Measurements from ENCODE around the gene UBE3B. TPM values are rescaled to one million over a fixed set of nuclear protein-coding genes. Genes with fewer than 3 reads are reported as not detected.

Gene UBE3B
- total RNA-seq, 1 experiment from 2014 or later = 48.0 TPM

DNA sequence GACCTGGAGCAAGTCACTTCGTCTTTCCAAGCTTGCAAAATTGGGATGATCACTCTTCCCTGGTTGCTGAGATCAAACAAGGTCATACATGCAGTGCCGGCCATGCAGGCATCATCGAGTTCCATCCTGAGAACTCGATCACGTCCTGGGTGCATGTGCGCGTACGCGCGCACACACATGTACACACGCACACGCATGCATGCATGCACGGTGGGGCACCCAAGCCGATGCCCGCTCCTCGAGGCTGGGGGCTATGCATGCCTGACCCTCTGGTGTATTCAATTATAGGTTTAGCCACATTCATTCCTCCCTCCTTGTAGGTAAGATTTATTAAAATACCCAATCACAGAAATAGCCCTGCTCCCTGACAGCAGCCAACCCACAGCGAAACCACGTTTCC lies 69.9 kb downstream of the UBE3B start:
- no peaks in the 10 kb centered on the region for H4K20me1 ChIP-seq (ENCODE audit: insufficient read depth)
- no peaks in the 10 kb centered on the region for H3K9me2 ChIP-seq (ENCODE audit: insufficient read depth)
- no TSS peak for BruUV-seq (replicated peaks)
- ChIA-PET POLR2A (ENCODE audit: unreplicated experiment) (no interaction called here), CTCF (no interaction called here)
- H3K9me3 ChIP-seq (ENCODE audit: insufficient read depth, low read depth) = no peaks in the 10 kb centered on the region
- peaks cover 16% of the 10 kb centered on the region; the same call in 1 of the 2 replicates for H3F3A ChIP-seq (ENCODE audit: insufficient read depth, low read depth)
- H3K36me3 ChIP-seq (ENCODE audit: low read depth) = no peaks in the 10 kb centered on the region
- H2AFZ ChIP-seq = no peak overlapping the region
- peaks cover 18% of the 10 kb centered on the region for H3K4me1 ChIP-seq (replicated peaks; ENCODE audit: insufficient read depth)
- no peak overlapping the region for H3K27ac ChIP-seq
- no peaks in the 10 kb centered on the region for H3K79me2 ChIP-seq (ENCODE audit: low read depth)
- TF ChIP-seq, protein P1, sequence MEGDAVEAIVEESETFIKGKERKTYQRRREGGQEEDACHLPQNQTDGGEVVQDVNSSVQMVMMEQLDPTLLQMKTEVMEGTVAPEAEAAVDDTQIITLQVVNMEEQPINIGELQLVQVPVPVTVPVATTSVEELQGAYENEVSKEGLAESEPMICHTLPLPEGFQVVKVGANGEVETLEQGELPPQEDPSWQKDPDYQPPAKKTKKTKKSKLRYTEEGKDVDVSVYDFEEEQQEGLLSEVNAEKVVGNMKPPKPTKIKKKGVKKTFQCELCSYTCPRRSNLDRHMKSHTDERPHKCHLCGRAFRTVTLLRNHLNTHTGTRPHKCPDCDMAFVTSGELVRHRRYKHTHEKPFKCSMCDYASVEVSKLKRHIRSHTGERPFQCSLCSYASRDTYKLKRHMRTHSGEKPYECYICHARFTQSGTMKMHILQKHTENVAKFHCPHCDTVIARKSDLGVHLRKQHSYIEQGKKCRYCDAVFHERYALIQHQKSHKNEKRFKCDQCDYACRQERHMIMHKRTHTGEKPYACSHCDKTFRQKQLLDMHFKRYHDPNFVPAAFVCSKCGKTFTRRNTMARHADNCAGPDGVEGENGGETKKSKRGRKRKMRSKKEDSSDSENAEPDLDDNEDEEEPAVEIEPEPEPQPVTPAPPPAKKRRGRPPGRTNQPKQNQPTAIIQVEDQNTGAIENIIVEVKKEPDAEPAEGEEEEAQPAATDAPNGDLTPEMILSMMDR (conservative IDR thresholded peaks at IDR 0.05) = no peak
- no peak for TF ChIP-seq EZH2 (IDR thresholded peaks at IDR 0.05; ENCODE audit: low read depth)
- no peak for DNase-seq
- intact Hi-C loops (cut with micrococcal nuclease; ENCODE audit: unreplicated experiment) = no loop called here
- no peak overlapping the region for H3K4me2 ChIP-seq
- no peaks in the 10 kb centered on the region for H3K27me3 ChIP-seq (ENCODE audit: insufficient read depth, low read depth)
- no peak overlapping the region for H3K4me3 ChIP-seq

DNA sequence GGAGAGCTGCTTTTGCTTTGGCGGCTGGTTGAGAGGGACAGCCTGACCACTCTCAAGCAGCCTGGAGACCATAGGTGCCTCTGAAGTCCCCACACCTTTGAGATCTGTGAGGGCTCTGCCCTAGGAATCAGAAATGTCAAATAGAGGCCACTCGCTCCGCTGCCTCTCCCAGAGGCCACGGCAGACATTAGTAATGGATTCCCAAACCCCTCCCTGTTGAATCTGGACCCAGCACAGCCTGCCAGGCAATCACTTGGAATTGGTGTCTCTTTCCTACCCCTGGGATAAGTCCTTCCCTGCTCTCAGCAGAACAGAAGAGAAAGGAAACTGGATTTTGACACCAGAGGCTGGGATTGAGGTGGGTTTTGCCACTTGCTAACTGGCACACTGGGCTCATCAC lies 70.8 kb downstream of the UBE3B start:
- Histone ChIP-seq H3K36me3 (ENCODE audit: low read depth) (no peaks in the 10 kb centered on the region), H3K4me1 (replicated peaks; ENCODE audit: insufficient read depth) (peaks cover 19% of the 10 kb centered on the region), H3K4me2 (no peak overlapping the region), H3K27ac (no peak overlapping the region), H3K79me2 (ENCODE audit: low read depth) (no peaks in the 10 kb centered on the region), H3K4me3 (no peak overlapping the region), H3F3A (ENCODE audit: insufficient read depth, low read depth) (peaks cover 16% of the 10 kb centered on the region; the same call in 1 of the 2 replicates), H3K9me3 (ENCODE audit: insufficient read depth, low read depth) (no peaks in the 10 kb centered on the region), H2AFZ (no peak overlapping the region), H4K20me1 (ENCODE audit: insufficient read depth) (no peaks in the 10 kb centered on the region), H3K9me2 (ENCODE audit: insufficient read depth) (no peaks in the 10 kb centered on the region), H3K27me3 (ENCODE audit: insufficient read depth, low read depth) (no peaks in the 10 kb centered on the region)
- TF ChIP-seq EZH2 (IDR thresholded peaks at IDR 0.05; ENCODE audit: low read depth) = no peak
- TF ChIP-seq, protein P1 (conservative IDR thresholded peaks at IDR 0.05) = no peak
- BruUV-seq (replicated peaks) = no TSS peak
- no peak for DNase-seq
- intact Hi-C loops (cut with micrococcal nuclease; ENCODE audit: unreplicated experiment) = no loop called here
- ChIA-PET POLR2A (ENCODE audit: unreplicated experiment) (no interaction called here), CTCF (no interaction called here)

DNA sequence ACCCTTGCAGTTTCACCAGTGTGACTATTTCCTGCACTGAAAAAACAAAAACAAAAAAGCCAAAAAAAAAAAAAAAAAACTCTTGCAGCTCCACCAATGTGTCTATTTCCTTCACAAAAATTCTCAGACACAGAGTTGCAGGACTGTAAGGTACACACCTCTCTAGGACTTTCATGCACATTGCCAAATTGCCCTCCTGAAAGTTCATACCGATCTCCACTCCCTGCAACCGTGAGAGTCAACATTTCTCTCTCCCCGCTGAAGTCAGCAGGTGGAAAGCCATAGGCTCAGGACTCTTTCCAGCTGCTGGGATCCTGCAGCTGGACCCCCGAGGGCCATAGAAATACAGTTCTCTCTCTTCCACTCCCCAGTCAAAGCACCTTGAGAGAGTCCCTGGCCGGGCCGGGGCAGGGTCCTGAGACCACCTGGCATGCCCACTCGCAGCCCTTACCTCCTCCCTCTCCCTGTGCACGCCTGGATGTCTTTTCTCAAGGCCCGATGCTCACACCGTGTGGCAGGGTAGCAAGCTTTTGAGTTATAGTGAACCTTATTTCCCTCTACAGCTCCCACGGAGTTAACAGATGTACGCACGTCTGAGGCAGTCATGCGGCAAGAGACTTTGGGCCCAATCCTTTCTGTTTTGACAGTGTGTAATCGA lies 72.3 kb downstream of the UBE3B start:
- Histone ChIP-seq H3K27ac (no peak overlapping the region), H3K36me3 (ENCODE audit: low read depth) (no peaks in the 10 kb centered on the region), H3F3A (ENCODE audit: insufficient read depth, low read depth) (peaks cover 10% of the 10 kb centered on the region; the same call in 1 of the 2 replicates), H3K4me2 (no peak overlapping the region), H3K4me3 (no peak overlapping the region), H3K27me3 (ENCODE audit: insufficient read depth, low read depth) (no peaks in the 10 kb centered on the region), H3K9me3 (ENCODE audit: insufficient read depth, low read depth) (no peaks in the 10 kb centered on the region), H3K79me2 (ENCODE audit: low read depth) (no peaks in the 10 kb centered on the region), H4K20me1 (ENCODE audit: insufficient read depth) (no peaks in the 10 kb centered on the region), H3K4me1 (replicated peaks; ENCODE audit: insufficient read depth) (peaks cover 19% of the 10 kb centered on the region), H2AFZ (no peak overlapping the region), H3K9me2 (ENCODE audit: insufficient read depth) (no peaks in the 10 kb centered on the region)
- CTCF ChIA-PET = interaction anchor here (0.7 kb wide), 1 partner anchor 93 kb away, joined by 17 read pairs; no protein-coding TSS in a partner anchor
- no TSS peak for BruUV-seq (replicated peaks)
- TF ChIP-seq, protein P1 (conservative IDR thresholded peaks at IDR 0.05) = no peak
- no peak for TF ChIP-seq EZH2 (IDR thresholded peaks at IDR 0.05; ENCODE audit: low read depth)
- POLR2A ChIA-PET (ENCODE audit: unreplicated experiment) = interaction anchor here (0.6 to 0.7 kb wide), 2 partner anchors 9 to 223 kb away, joined by 4 to 14 read pairs; no protein-coding TSS in a partner anchor
- intact Hi-C loops (cut with micrococcal nuclease; ENCODE audit: unreplicated experiment) = no loop called here
- no peak for DNase-seq

Measured in PC-9 (cell line).